NCI-H82 (cell line): ENCODE measurements around the gene PDILT.
"Not testable (repeated sequence)": the region's sequence is repeated elsewhere in the genome, so short reads cannot be mapped to it uniquely, and the experiment has no call there.

Experiments
- DNase-seq: peaks from one replicate; lab custom pipeline; 2025; lab: John Stamatoyannopoulos, UW

Gene PDILT

DNA sequence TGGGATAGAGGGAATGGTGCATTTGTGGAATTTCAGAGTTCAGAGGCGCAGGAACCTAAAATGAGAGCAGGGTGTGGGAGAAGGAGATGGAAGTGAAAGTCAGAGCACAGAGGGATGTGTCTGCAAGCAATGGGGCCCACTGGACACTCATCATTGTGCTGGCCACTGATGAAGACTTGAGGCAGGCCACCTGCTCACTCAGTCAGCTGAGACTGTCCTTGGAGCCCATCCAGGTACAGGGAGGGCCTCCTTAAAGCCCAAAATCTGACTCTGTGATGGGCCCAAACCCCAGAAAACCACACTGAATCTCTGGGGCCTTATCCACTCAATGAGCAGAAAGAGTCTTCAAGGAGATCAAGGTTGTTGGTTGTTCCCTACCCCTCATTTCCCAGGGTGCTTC lies 82.9 kb downstream of the PDILT start:
- no peak for DNase-seq

DNA sequence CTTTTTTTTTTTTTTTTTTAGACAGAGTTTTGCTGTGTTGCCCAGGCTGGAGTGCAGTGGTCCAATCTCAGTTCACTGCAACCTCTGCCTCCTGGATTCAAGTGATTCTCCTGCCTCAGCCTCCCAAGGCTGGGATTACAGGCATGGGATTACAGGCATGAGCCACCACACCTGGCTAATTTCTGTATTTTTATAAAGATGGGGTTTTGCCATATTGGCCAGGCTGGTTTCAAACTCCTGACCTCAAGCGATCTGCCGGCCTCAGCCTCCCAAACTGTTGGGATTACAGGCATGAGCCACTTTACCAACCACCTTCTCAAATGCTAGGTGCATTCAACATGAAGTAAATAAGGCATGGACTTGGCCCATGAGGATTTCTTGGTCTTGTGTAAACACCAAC lies 83.5 kb downstream of the PDILT start:
- DNase-seq, result not testable (repeated sequence)

DNA sequence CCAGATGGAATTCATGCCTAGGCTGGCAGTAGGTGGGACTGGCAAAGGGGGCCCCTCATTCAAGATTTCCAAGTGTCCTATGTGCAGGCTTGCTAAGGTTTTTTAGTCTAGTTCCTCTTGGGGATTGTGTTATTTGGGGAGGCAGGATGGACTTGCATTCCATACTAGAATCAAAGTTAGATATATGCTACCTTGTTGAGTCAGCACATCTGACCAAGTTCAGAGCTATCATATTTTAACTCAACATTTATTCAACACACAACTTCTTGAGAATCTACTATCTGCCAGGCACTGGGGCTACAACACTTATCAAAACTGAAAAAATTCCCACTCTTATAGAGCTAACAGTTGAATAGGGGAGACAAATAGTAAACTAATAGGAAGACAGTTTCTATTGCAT lies 83.9 kb downstream of the PDILT start:
- DNase-seq, result no peak

DNA sequence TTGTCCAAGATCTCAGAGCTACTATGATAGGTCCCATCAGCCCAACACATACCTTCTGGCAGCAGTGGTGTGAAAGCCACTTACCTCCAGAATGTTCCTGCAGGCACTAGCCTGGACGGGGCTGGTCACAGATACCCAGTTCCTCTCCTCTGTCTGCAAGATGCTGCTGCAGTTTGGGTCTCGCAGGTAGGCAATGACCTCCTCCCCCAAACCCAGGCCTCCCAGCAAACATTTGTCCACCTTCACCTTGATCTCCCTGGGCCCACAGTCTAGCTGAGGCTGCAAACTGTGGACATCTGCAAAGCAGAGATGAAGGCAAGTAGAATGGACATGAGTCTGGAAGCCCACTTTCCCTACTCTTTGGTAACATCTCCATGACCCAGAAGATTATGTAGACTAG lies 84.4 kb downstream of the PDILT start:
- DNase-seq, result no peak

DNA sequence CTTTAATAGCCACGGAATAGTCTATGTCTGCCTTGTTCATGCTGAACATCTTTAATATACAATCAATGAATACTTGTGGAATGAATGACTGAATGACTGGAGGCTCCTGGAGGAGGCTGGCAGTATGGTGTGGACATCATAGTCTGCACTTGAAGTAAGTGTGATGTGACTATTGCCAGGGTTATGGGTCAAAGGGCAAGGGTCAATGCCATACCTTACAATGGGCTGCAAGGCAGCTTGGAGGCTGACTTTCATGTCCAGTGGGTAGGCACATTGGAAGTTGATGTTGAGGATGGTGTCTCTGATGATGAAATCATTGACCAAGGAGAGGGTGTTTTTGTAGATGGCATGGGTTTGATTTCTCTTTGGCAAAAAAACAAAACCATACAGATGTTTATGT lies 85.1 kb downstream of the PDILT start:
- no peak for DNase-seq

DNA sequence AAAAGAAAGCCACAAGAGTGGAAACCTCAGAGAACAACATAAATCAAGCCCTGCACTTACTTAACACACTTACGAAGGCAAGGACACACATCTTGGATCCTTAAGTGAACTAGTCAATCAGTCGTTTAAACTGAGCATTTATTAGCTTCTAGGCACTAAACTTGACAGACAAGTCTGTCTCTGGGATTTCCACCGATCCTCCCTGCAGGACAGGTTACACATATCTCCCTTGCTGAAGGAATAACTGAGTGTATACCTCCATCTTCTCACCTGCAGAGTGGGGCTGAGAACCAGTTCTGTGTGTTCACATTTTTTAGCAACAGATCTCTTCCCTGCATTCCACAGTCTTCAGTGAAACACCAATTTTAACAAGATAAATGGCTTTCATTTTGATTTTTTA lies 86.1 kb downstream of the PDILT start:
- no peak for DNase-seq

DNA sequence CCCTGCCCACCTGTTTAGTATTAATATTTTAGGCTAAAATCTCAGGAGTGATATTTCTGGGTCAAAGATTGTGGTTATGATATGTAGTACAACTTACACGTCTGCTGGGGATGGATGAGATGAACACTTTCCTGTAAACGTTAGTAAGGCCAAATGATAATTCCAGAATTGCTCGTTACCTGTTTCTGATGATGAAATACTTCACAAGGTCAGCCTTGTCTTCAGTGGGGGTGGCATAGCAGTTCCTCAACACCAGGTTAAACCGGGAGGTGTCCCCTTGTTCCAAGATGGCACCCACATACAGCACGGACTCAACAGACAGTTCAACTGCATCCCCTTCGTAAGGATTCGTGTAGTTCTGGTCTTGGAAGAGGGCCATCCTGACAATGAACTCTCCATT lies 86.5 kb downstream of the PDILT start:
- no peak for DNase-seq

DNA sequence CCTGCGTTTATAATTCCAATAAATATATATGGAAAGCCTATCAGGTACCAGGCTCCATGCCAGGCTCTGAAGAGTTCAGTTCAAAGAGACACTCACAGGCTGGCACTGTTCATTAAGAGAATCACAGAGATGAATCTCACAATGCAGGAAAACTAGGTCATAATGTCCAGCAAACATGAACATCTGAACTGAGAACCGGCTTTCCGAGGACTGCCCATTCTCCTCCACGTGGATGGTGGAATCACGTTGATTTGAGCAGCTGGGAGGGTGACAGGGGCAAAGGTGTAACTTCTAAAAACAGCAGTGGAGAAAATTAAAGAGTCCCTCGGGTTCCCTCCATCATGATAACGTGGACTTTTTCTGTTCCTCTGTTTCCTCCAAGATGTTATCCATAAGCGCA lies 87.4 kb downstream of the PDILT start:
- DNase-seq, result no peak

DNA sequence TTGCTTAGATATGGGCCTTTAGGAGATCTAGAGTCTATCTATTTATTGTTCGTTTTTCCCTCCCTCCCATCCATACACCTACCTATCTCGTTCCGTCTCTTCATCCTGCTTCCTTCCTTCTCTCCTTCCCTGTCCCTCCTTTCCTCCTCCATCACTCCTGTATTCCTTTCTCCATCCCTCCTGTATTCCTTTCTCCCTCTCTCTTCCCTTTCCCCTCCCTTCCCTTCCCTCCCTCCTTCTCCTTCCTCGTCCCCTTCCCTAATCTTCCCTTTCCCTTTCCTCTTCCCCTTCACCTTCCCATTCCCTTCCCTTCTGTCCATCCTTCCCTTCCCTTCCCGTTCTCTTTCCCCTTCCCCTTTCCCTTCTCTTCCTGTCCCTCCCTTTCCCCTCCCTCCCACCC lies 87.8 kb downstream of the PDILT start:
- DNase-seq, result no peak

DNA sequence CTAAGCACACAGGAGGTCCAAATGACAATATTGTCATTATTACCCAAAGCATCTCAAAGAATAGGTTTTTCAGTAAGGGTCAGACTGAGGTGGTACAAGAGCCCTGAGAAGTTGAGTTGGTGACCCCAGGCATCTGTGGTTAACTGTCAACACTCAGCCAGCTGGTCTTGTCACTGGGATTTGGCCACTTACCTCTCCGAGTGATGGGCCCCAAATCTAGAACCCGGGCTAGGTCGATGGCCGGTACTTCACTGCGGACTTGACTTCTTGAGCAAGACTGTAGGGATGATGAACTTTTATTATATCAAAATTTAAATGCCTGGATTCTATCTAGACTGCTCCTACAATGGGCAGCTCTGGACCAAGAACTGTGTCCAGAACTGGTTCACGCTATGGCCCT lies 88.8 kb downstream of the PDILT start:
- DNase-seq, result no peak

DNA sequence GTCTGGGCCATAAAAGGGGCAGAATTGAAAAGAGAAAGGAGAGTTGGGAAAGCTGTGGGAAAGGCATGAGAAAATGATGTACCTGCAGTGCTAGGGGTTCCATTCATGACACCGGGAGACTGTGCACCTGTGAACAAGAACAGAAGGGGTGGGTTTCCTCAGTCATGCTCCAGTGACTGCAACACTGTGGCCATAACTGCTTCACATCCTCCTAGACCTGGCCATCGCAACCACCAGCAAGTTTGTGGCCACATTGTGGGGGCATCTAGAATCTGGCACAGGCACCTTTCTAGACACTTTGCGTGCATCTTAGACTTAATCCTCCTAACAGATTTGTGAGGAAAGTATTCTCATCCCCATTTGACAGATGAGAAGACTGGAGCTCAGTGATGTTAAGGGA lies 90.0 kb downstream of the PDILT start:
- DNase-seq, result no peak

DNA sequence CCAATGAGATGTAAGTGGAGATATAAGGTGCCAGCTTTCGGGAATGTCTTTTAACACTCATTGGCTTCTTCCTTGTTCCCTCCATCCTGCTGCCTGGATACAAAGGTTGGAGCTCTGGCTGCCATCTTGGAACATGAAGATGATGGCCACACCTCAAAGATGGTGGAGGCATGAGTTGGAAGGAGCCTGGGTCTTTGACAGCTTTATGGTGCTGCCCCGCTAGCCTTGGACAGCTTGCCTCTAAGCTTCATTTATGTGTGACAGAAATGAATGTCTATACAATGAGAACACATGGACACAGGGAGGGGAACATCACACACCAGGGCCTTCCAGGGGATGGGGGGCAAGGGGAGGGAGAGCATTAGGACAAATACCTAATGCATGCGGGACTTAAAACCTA lies 90.8 kb downstream of the PDILT start:
- DNase-seq, result no peak

DNA sequence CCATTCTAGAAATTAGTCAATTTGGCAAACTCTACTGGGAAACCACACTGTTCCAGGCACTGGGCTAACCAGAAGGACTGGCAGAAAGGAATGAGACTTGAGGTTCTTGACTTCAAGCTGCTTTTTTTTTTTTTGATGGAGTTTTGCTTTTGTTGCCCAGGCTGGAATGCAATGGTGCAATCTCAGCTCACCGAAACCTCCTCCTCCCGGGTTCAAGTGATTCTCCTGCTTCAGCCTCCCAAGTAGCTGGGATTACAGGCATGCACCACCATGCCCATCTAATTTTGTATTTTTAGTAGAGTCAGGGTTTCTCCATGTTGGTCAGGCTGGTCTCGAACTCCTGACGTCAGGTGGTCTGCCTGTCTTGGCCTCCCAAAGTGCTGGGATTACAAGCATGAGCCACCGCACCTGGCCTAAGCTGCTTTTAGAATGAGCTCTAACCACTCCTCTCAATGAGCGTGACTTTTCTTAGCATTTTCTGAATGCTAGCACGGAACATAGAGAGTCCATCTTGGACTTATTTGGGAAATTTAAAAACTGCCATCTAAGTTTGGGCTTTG lies 91.9 kb downstream of the PDILT start:
- DNase-seq, result not testable (repeated sequence)

DNA sequence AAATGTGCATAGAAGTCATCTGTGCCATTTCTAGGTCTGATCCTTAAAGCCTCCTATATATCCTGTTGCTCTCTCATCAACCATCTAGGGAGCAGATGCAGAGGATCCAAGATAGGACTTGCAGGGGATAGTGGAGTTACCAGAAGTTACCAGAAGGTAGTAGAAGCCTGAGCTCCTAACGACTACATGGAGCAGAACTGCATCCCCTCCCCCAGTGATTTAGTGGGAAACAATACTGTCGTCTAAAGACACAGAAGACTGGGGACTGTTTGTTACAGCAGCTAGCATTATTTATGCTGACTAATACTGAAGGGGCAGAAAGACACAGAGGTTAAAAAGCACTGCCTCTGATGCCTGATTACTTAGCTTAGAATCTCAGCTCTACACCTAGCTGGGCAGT lies 93.0 kb downstream of the PDILT start:
- DNase-seq, result no peak

DNA sequence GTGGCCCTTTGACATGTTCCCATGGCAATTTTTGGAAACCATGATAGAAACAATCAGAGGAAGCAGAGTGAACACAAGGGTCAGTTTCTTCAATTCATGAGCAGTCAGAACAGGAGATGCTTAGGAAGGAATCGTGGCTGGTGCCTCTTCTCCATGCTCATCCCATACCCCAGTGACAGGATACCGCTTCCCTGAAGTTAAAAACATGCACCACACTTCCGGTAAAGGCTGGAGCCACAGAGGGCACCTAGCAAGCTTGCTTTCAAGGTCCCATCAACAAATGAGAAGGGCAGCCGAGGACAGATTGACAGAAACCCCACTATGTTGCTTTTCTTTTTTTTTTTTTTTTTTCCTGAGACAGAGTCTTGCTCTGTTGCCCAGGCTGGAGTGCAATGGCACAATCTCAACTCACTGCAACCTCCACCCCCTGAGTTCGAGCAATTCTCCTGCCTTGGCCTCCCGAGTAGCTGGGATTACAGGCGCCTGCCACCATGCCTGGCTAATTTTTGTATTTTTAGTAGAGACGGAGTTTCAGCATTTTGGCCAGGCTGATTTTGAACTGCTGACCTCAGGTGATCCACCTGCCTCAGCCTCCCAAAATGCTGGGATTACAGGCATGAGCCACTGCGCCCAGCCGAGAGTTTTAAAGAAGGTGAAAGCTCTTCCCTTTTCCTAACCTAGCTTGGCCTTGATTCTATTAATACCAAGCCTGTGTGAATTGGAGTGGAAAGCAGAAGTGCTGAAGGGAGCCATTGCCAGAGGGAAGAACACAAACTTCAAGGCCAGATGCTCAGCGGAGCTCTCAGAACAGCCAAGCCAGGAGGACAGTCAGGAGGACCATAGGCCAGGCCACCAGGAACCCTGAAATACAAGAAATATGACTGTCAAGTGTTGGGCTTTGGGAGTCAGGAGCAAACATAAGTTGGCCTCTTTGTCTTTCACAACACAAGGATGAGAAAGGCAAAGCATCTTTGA lies 93.8 kb downstream of the PDILT start:
- no peak for DNase-seq

DNA sequence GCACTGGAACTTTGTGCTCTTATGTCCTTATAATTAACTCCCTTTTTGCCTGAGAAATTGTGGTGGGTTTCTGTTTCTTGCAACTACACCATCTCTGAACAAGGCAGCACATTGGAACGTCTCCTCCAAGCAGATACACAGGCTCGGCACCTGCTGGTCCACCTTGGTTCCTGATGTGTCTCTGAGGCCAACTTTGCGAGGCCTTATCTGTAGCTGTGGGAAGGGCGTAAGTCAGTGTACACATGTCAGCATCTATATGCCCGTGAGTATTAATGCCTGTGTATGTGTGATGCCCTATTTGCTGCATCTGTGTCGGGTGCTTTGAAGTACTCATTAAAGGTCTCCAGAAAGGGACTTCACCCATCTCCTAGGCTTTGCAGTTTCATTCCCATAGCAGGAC lies 94.8 kb downstream of the PDILT start:
- DNase-seq, result no peak
